GM19193 (cell line): ENCODE data around the gene FOXN1.

Experiments used
- POLR2A ChIP-seq: IDR thresholded peaks from 4 replicates; pipeline ENCODE4 v1.6.1; 2011; ENCODE audit not compliant: insufficient read depth, insufficient read length; ENCODE audit errors: extremely low read depth

The FOXN1 gene

GRCh38 chr17:28505986-28506665 is at the start of gene FOXN1:
Gene FOXN1, plus strand, starts transcription at chr17:28506348. Its CDS starts 17,622 bp downstream, at chr17:28523970.
- no peak for TF ChIP-seq POLR2A

DNA sequence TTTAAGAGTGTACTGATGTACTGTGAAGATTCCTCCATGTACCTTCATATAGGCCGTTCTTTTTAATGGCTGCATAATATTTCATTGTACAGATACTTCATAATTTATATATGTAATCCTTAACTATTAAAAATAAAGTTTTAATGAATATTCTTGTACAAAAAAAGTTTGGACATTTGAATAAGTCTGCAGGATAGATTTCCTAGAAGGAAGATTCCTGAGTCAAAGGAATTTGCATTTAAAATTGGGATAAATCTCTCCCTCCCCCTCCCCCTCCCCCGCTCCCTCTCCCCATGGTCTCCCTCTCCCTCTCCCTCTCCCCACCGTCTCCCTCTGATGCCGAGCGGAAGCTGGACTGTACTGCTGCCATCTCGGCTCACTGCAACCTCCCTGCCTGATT is 48.3 kb upstream of the FOXN1 start:
- no peak for TF ChIP-seq POLR2A

GRCh38 chr17:28460901-28461300 is 45.2 kb upstream of the FOXN1 start:
- no peak for TF ChIP-seq POLR2A

GRCh38 chr17:28466001-28466400 is 40.1 kb upstream of the FOXN1 start:
- no peak for TF ChIP-seq POLR2A

DNA sequence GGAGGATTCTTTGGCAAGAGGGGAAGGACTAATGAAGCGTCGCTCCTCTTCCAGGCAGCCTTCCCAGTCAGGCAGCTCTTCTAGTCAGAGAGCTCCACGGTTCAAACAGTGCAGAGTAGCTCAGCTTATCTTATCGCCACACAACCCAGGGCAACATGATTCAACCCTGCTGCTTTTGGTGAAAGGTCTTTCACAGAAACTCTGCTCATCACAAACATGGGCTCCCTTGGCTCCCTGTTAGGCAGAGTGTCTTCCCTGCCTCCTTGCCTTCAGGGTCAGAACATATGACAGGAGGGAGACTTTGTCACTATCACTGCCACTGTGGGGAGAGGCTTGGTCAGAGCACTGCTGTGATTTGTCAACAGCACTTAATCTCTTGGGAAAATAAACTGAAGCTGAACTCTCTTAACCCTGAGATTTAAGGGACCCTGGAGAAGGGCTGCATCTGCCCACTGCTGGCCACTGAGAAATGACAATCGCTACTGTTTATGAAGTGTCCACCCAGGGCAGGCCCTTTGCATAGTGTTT is 39.6 kb upstream of the FOXN1 start:
- TF ChIP-seq POLR2A, result no peak

GRCh38 chr17:28467456-28468025 is 38.6 kb upstream of the FOXN1 start:
- no peak for TF ChIP-seq POLR2A

DNA sequence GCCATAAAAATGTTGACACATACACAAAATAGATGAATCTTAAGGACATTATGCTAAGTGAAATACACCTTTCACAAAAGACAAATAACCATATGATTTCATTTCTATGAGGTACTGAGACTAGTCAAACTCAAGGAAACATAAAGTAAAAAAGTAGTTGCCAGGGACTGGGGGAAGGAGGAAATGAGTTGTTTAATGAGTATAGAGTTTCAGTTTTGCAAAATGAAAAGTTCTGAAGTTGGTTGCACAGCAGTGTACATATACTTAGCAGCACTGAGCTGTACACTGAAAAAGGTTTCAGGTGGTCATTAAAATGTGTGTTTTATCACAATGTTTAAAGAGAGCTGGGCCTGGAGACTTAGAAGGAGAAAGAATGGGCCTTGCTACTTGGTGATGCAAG is 37.4 kb upstream of the FOXN1 start:
- TF ChIP-seq POLR2A, result no peak

DNA sequence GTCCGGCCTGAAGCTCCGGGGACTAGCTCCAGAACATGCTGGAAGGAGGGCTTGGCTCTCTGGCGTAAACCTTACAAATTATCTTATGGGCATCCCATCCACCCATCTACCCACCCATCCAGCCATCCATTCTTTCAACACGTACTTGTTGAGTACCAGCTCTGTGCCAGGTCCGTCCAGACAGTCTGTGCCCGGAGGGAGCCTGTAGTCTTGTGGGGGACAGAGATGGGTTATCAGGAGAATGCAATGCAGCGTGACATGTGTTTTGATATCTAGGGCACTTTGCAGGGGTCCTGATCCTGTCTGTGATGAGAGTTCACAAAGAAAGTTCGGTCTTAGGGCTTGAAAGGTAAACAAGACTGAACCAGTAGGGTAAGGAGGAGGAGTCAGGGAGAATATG is 36.8 kb upstream of the FOXN1 start:
- no peak for TF ChIP-seq POLR2A

GRCh38 chr17:28470266-28470913 is 35.8 kb upstream of the FOXN1 start:
- no peak for TF ChIP-seq POLR2A

GRCh38 chr17:28470914-28471366 is 35.2 kb upstream of the FOXN1 start:
- TF ChIP-seq POLR2A, result no peak

GRCh38 chr17:28471531-28472342 is 34.4 kb upstream of the FOXN1 start:
- no peak for TF ChIP-seq POLR2A

- no peak for TF ChIP-seq POLR2A
Observed at GRCh38 chr17:28472871-28473497, 33.2 kb upstream of the FOXN1 start.

DNA sequence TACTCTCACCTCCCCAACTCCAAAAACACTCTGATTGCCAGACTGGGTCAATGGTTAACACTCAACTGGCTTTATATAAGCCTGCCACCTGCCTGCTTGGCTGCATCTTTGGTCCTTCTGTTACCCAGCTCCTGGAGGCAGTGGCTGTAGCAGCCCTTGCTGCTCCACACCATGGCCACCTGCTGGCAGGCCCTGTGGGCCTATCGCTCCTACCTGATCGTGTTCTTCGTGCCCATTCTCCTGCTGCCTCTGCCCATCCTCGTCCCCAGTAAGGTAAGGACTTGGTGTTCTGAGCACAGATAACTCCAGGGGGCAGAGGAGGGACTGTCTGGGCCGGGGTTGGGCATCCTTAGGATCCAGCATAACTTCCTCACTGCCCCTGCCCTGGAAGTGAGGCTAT is 32.6 kb upstream of the FOXN1 start, which contains the start of gene SLC13A2:
SLC13A2 (plus strand) TSS at position 103 of the 400 bp plus-strand sequence; CDS start at position 172, 69 bp downstream.
- TF ChIP-seq POLR2A, result no peak

GRCh38 chr17:28474111-28474531 is 32.0 kb upstream of the FOXN1 start:
- TF ChIP-seq POLR2A, result no peak
